Dendritic cell treated with granulocyte-macrophage colony-stimulating factor and Interleukin-4, amounts not matched to agents 40 ng/mL and 50 ng/mL, for 4 days (primary cell): ENCODE results near the gene TXNRD2.

Experiments
- H3K27ac Mint-ChIP-seq: one replicate; pipeline ENCODE4 v1.8.0; 2022; ENCODE audit warnings: mild to moderate bottlenecking, mixed read lengths
- H3K27me3 Mint-ChIP-seq: one replicate; pipeline ENCODE4 v1.8.0; 2022; ENCODE audit warnings: mild to moderate bottlenecking, mixed read lengths
- H3K36me3 Mint-ChIP-seq: one replicate; pipeline ENCODE4 v1.8.0; 2022; ENCODE audit warnings: low read depth, mixed read lengths
- H3K4me1 Mint-ChIP-seq: one replicate; pipeline ENCODE4 v1.8.0; 2022; ENCODE audit warnings: low read depth, mixed read lengths
- H3K4me3 Mint-ChIP-seq: one replicate; pipeline ENCODE4 v1.8.0; 2022; ENCODE audit warnings: mild to moderate bottlenecking, moderate library complexity, mixed read lengths
- H3K9me3 Mint-ChIP-seq: one replicate; pipeline ENCODE4 v1.8.0; 2022; ENCODE audit warnings: mixed read lengths
- intact Hi-C: fragments of 100-400 bp; cut with micrococcal nuclease; formaldehyde crosslinking; loops from one replicate; pipeline ENCODE4 v1.15.0; 2022

TXNRD2 gene

DNA sequence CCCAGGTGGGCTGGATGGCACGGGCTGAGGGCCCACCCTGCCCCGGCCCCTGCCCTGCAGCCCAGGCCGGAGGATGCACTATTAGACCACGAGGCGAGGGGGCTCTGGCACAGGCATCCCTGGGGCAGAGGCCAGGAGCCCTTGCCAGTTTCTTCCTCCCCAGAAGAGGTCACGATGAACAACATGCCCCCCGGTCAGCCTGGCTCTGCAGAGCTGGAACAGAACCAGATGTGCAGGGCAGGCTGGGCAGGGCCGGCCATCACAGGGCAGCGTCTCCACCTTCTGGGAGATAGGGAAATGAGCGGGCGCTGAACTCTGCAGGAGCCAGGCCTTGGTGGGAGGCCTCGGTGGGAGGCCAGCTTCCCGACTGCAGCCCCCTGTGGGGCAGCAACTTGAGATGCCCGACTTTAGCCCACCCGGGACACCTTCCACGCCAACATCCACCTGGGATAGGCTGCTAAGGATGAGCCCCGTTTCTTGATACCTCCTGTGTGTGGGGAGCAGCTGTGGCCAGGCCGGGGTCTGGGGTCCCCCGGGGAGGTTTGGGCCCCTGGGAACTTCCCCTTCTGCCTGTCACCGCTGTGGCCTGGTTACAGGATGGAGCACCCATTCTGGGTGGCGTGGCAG lies 65.2 kb downstream of the TXNRD2 start:
- H3K27me3 Mint-ChIP-seq: no peaks in the 10 kb centered on the region
- H3K9me3 Mint-ChIP-seq: no peaks in the 10 kb centered on the region
- no peak overlapping the region for H3K4me3 Mint-ChIP-seq
- no peak overlapping the region for H3K27ac Mint-ChIP-seq
- no peaks in the 10 kb centered on the region for H3K4me1 Mint-ChIP-seq
- peaks cover 73% of the 10 kb centered on the region for H3K36me3 Mint-ChIP-seq
- intact Hi-C loops: no loop called here

DNA sequence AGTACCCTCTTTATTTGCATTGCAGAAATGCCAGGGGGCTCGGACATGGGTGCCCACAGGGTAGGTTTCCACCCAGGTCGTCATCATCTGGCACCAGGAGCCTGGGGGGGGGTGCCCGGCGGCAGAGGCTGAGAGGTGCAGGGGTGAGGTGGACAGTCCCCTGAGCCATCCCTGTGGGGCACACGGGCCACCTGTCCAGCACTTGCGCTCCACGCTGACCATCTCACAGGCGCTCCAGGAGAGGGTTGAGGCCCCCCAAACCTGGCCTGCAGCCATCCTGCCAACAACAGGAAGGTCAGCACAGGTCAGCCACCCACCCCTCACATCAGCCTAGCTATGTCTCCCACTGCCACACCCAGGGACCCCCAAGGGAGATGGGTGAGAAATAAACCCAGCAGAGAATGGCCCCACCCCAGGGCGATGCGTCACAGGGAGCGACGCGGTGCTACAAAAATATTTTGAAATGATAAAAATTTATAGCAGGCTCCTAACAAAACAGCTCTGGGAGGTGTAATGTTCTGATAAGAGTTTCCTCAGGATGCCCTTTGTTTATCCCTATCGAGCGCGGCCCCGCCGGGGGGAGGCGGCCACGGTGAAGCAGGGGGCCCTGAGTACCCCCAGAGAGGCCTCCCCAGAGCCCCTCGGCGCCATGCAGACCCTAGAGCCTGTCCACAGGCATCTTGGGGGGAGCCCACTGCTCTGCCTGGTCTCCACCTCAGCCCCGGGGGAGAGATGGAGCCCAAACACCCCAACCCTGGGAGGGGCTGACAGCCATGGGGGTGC lies 65.9 kb downstream of the TXNRD2 start:
- Mint-ChIP-seq H3K27me3 (no peaks in the 10 kb centered on the region), H3K27ac (no peak overlapping the region)
- intact Hi-C loops: no loop called here

DNA sequence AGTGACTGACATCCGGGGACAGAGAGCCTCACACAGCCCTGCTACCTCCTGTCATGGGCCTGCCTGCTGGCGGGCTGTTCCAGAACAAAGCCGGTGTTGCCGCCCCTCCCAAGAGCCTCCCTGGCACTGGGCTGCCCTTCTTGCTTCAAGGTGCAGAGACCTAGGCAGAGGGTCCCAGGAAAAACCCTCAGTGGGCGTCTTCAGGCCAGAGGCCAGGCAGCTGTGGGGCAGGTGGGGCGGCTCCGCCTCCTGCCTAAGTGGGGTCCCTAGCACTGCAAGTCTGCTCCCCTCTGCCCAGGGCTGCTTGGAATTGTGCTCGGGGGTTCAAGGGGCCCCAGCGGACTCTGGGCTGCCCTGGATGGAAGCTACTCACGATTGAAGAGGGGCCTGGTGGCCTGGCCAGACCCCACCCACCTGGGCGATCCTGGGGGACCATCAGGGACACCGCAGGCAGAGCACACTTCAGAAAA lies 66.5 kb downstream of the TXNRD2 start:
- Mint-ChIP-seq H3K27ac (no peak overlapping the region), H3K27me3 (no peaks in the 10 kb centered on the region), H3K4me3 (no peak overlapping the region), H3K9me3 (no peaks in the 10 kb centered on the region), H3K36me3 (peaks cover 62% of the 10 kb centered on the region), H3K4me1 (no peaks in the 10 kb centered on the region)
- intact Hi-C loops: no loop called here

More for the DNA sequence above, 65.9 kb downstream of the TXNRD2 start:
- Mint-ChIP-seq H3K9me3 (no peaks in the 10 kb centered on the region), H3K4me1 (no peaks in the 10 kb centered on the region), H3K4me3 (no peak overlapping the region), H3K36me3 (peaks cover 68% of the 10 kb centered on the region)

DNA sequence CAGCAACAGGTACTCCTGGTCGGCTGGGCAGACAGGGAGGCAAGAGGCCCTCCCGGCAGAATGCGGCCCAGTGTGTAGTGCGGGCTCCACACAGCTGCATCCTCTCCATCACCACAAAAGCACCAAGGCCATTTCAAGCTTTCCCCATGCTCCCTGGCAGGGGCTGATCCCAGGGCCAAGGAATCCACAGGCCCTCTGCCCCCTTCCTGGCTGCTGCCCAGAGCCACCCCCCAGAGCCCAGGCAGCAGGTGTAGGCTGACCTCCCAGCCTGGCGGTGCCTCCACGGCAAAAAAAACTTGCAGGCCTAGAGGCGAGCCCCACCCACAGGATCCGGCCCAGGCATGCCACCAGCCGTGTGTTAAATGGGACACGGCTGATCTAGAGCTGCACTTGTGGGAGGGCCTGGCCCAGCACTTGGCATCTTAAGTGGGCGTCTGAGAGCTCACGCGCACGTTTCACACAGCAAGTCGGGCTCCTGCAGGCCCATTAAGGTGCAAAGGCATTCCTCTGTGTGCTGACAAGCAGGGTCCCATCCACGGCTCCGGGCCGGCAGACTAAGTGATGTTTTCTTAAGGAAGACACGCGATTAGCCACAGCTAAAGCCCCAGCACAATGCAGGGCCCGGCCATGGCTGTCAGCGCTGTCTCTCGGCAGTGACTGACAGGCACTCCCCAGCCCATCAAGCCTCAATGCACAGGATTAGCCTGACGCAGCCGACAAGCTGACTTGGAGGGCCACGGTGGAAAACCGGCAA lies 67.1 kb downstream of the TXNRD2 start:
- H3K27me3 Mint-ChIP-seq: no peaks in the 10 kb centered on the region
- intact Hi-C loops: no loop called here
- H3K27ac Mint-ChIP-seq: no peak overlapping the region
- H3K36me3 Mint-ChIP-seq: peaks cover 56% of the 10 kb centered on the region
- no peak overlapping the region for H3K4me3 Mint-ChIP-seq
- H3K9me3 Mint-ChIP-seq: no peaks in the 10 kb centered on the region
- H3K4me1 Mint-ChIP-seq: no peaks in the 10 kb centered on the region

DNA sequence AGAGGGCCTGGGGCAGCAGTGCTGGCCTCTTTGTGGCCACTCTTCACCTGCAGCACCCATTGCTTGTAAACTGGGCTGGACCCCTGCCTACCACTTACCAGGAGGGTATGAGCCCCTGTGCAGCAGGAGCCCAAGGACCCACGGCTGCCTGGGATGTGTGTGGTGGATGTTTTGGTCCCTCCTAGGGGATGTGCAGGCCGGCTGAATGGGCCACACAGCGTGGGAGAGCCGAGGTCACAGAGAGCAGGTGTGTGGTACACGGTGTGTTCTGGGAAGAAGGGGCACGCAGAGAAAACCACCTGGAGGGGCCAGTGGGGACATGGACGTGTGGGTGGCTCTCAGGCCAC lies 67.7 kb downstream of the TXNRD2 start:
- Mint-ChIP-seq H3K27me3 (no peaks in the 10 kb centered on the region), H3K4me3 (no peak overlapping the region), H3K27ac (no peak overlapping the region), H3K9me3 (no peaks in the 10 kb centered on the region), H3K4me1 (no peaks in the 10 kb centered on the region), H3K36me3 (peaks cover 50% of the 10 kb centered on the region)
- intact Hi-C loops: no loop called here

DNA sequence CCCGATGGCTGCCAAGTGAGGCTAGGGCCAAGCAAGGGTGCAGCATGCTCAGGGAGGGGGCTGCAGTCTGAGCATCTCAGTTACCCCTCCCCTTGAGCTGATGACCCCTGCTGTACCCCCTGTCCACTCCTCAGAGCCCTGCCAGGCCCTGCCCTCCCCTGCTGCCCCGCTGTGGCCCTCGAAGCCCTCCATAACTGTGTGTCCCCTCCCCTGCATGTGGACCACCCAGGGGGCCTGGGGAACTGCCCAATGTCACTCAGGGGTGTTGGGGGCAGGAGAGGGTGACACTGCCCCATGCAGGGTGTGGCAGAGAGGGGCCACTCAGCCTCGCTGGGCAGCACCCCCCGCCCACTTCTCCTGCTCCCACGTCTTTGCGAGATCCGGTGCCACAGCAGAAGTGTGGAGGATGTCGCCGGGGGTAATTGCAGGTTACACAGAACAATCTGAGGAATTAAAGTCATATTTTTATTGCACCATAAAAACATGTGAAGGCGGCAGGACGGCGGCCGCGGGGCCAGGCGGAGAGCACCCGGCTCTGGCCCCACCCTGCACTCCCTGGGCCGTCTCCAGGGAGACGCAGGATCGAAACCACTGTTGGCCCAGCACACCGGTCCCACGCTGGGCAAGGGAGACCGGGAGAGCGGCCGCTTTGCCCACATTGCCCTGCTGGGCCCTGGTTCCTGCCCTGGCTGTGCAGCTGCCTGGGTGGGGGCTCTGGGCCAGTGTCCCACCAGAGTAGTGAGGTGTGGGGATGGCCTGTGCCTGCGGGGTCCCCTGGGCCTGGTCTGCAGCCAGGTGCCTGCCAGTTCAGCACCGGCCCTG lies 68.3 kb downstream of the TXNRD2 start:
- Mint-ChIP-seq H3K36me3 (peaks cover 44% of the 10 kb centered on the region), H3K4me3 (no peak overlapping the region), H3K27ac (no peak overlapping the region)

DNA sequence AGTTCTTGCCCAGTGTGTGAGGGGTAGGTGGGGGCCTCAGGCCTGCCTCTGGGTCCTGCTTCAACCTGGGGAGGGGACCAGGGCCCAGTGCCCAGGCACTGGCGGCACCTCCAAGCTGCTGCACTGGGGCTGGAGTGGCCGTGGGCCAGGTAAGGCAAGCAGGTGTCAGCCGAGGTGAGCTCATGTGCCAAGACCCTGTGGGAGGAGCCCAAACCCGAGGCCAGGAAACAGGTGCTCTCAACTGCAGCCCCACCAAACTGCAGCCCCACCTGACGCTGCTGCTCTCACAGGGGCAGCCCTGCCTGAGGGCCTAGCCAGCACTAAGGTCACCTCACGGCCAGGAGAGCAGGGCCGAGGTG lies 68.9 kb downstream of the TXNRD2 start:
- Mint-ChIP-seq H3K27me3 (no peaks in the 10 kb centered on the region), H3K27ac (no peak overlapping the region), H3K9me3 (no peaks in the 10 kb centered on the region), H3K4me1 (no peaks in the 10 kb centered on the region), H3K4me3 (no peak overlapping the region), H3K36me3 (peaks cover 38% of the 10 kb centered on the region)
- intact Hi-C loops: no loop called here

More for the DNA sequence above, 68.3 kb downstream of the TXNRD2 start:
- intact Hi-C loops: no loop called here
- Mint-ChIP-seq H3K27me3 (no peaks in the 10 kb centered on the region), H3K4me1 (no peaks in the 10 kb centered on the region), H3K9me3 (no peaks in the 10 kb centered on the region)

DNA sequence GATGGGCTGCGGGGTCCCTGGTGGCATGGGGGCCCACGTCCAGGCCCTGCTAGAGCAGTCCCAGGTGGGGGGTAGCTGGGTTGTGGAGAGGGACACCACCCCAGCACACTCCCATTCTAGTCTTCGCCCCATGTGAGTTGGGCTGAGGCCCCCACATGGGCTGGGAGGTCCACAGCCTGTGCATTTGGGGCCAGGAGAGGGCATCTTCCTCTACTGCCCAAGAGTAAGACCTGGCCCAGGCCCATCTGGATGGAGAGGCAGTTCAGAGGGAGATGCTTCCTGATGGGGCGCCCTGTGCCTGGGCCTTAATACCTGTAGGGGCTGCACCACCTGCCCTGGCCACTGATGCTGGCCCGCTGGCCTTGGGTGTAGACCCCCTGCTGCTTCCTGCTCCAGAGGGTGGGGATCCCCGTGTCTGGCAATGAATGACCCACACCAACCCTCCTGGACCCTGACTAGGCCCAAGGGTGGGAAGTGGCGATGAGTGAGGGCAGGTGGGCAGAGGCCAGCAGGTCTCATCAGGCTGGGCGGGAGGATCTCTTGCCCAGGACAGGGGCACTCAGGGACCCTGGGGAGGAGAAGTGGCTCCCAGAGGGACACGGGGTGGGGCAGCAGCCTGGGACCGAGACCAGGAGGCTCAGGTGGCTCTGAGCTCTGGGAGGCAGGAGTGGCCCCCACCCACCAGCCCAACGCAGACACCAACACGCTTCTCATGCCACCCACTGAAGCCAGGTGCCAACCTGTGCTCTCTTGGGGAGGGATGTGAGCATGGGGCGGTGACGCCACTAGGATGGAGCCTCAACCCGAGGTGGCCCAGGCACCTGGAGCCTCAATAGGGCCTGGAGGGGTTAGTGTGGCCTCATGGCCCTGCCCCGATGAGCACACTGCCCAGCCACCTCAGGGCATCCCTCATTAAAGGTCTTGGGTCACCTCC lies 69.5 kb downstream of the TXNRD2 start:
- H3K36me3 Mint-ChIP-seq: peaks cover 32% of the 10 kb centered on the region
- intact Hi-C loops: no loop called here
- no peaks in the 10 kb centered on the region for H3K9me3 Mint-ChIP-seq
- no peaks in the 10 kb centered on the region for H3K4me1 Mint-ChIP-seq
- H3K4me3 Mint-ChIP-seq: no peak overlapping the region
- H3K27me3 Mint-ChIP-seq: no peaks in the 10 kb centered on the region
- H3K27ac Mint-ChIP-seq: no peak overlapping the region

DNA sequence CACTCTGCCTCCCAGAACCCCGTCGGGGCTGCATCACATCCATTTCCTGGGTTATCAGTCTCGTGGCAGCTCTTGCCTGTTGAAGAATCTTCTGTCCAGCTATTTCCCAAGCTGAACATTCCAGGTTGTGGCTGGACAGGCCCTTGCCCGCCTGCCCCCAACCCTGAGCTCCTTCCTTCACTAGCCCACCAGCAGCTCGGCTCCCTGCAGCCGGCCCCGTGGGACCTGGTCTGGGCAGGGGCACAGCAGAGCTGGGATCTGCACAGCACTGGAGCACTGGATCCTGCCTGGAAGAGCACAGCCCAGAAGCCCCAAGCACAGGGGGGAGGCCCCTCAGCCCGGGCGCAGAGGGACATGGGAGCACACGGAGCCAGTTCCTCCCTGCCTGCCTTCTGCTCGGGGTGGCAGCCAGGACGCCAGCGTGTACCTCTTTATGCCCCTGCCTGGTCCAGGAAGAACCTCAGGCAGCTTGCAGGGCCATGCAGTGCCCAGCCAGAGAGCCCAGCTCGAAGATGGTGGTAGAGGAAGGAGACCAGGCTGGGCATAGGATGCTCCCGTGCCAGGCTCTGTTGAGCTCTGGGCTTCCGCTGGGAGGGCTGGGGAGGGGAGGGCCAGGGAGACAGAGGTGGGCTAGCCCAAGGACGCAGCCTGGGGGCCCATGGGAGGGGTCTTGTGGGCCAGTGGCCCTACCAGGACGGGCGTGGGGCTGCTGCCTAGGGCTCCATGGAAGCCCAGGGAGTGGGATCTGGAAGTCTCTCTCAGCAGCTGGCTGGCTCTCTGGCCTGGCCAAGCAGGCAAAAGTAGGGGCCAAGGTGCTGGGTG lies 70.4 kb downstream of the TXNRD2 start:
- Mint-ChIP-seq H3K36me3 (peaks cover 23% of the 10 kb centered on the region), H3K27ac (no peak overlapping the region), H3K9me3 (no peaks in the 10 kb centered on the region), H3K27me3 (no peaks in the 10 kb centered on the region), H3K4me3 (no peak overlapping the region), H3K4me1 (no peaks in the 10 kb centered on the region)
- intact Hi-C loops: no loop called here

DNA sequence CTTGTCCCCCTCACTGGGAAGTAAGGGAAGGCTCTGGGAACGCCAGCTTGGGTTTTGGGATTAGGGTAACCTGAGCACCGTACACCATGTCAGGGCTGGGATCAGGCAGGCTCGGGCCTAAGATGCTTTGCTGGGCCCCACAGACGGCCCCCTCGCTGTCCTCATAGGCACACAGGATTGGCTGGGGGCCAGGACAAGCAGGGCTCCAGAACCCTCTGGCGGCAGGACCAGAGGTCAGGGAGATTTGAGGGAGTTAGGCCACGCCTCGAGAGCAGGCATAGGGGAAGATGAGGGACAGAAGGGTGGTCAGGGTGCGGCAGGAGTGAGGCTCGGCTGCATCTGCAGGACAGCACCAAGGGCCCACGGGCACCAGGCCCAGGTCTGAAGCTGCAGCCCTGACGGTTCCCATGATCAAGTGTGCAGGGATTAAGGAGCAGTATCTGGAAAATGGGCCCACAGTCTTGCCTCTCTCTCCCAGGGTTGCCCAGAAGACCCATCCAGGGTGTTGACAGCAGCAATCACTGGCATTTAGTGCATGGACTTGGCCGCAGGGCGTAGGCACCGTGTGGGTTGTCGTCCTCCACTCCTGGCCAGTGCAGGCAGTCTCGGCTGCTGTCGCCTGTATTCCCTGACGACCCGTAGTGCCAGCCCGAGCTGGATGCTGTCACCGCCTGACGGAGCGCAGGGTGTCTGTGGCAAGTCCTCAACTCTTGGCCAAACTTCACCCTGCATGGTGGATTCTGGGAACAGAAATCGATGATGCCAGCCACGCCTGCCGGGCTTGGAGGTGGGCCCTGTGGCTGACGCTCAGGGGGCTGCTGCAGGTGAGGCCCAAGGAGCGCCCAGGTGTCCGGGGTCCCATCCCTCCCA lies 71.2 kb downstream of the TXNRD2 start:
- H3K27me3 Mint-ChIP-seq: no peaks in the 10 kb centered on the region
- H3K4me1 Mint-ChIP-seq: peaks cover 2% of the 10 kb centered on the region
- H3K36me3 Mint-ChIP-seq: peaks cover 15% of the 10 kb centered on the region
- H3K9me3 Mint-ChIP-seq: no peaks in the 10 kb centered on the region
- H3K27ac Mint-ChIP-seq: peak overlapping the region; percentile 14
- H3K4me3 Mint-ChIP-seq: no peak overlapping the region
- intact Hi-C loops: no loop called here

DNA sequence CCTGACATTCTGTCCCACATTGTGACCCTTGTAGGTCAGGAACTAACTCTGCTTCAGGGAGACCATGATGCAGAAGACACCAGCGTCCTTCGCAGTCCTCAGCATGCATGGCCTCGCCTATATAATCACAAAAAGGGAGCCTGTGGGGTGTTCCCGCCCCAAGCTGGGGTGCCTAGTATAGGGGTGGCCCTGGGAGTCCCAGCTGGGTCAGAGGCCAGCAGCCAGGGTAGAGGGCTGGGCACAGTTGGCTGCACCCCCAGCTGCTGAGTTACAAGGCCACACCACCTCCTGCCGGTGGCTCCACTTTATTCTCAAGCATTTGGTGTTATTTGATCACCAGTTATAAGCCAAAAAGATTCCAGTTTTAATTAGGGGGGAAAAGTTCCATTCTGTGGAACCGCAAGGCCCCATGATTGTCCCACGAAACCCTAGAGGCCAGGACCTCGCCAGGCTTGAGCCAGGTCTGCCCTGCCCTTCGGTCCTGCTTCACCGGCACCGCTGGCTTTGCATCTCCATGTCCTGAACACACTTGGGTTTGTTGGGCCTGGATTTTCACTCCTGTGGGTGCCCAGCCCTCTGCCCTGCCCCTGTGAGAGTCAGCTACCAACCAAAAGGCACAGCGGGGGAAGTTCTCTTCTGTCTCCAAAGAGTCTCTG lies 72.0 kb downstream of the TXNRD2 start:
- peaks cover 6% of the 10 kb centered on the region for H3K4me1 Mint-ChIP-seq
- H3K27me3 Mint-ChIP-seq: no peaks in the 10 kb centered on the region
- intact Hi-C loops: no loop called here
- no peak overlapping the region for H3K4me3 Mint-ChIP-seq
- no peaks in the 10 kb centered on the region for H3K9me3 Mint-ChIP-seq
- H3K27ac Mint-ChIP-seq: peak overlapping the region; percentile 14
- peaks cover 10% of the 10 kb centered on the region for H3K36me3 Mint-ChIP-seq
